ENCODE results near the gene PTPRE. TPM values are rescaled to one million over a fixed set of nuclear protein-coding genes. Genes with fewer than 3 reads are reported as not detected.

Gene PTPRE
- total and polyA plus RNA-seq, 2 experiments from 2014 or later = 4.2 to 8.8 TPM

- Histone ChIP-seq H3K4me3 (no peak overlapping the region), H3K4me1 (ENCODE audit: low read depth) (peaks cover 15% of the 10 kb centered on the region), H3K27ac (no peak overlapping the region), H3K36me3 (no peaks in the 10 kb centered on the region), H3K27me3 (no peaks in the 10 kb centered on the region), H3K9me3 (ENCODE audit: low read depth) (no peaks in the 10 kb centered on the region)
- TF ChIP-seq CTCF (IDR thresholded peaks at IDR 0.05; ENCODE audit: low read depth, low read length) = no peak
- no peak for DNase-seq (ENCODE audit: low read depth in 1 of 2, low spot score in 1 of 2)
Measured at GRCh38 chr10:128028508-128029289, 121.8 kb downstream of the PTPRE start.

- Histone ChIP-seq H3K4me1 (ENCODE audit: low read depth) (peaks cover 15% of the 10 kb centered on the region), H3K9me3 (ENCODE audit: low read depth) (no peaks in the 10 kb centered on the region), H3K27ac (no peak overlapping the region), H3K27me3 (no peaks in the 10 kb centered on the region), H3K36me3 (no peaks in the 10 kb centered on the region), H3K4me3 (no peak overlapping the region)
- no peak for TF ChIP-seq CTCF (IDR thresholded peaks at IDR 0.05; ENCODE audit: low read depth, low read length)
- DNase-seq (ENCODE audit: low read depth in 1 of 2, low spot score in 1 of 2) = no peak
Measured at GRCh38 chr10:128029290-128029651, 122.4 kb downstream of the PTPRE start.

- no peak overlapping the region for H3K27ac ChIP-seq
- H3K36me3 ChIP-seq = no peaks in the 10 kb centered on the region
- H3K4me1 ChIP-seq (ENCODE audit: low read depth) = peaks cover 15% of the 10 kb centered on the region
- TF ChIP-seq CTCF (IDR thresholded peaks at IDR 0.05; ENCODE audit: low read depth, low read length) = no peak
- H3K4me3 ChIP-seq = no peak overlapping the region
- no peaks in the 10 kb centered on the region for H3K9me3 ChIP-seq (ENCODE audit: low read depth)
- no peak for DNase-seq (ENCODE audit: low read depth in 1 of 2, low spot score in 1 of 2)
- H3K27me3 ChIP-seq = no peaks in the 10 kb centered on the region
Measured at GRCh38 chr10:128029731-128030369, 122.9 kb downstream of the PTPRE start.

GRCh38 chr10:128030498-128031072, 123.7 kb downstream of the PTPRE start:
- H3K36me3 ChIP-seq = no peaks in the 10 kb centered on the region
- TF ChIP-seq CTCF (IDR thresholded peaks at IDR 0.05; ENCODE audit: low read depth, low read length) = no peak
- no peak for DNase-seq (ENCODE audit: low read depth in 1 of 2, low spot score in 1 of 2)
- no peak overlapping the region for H3K27ac ChIP-seq
- no peaks in the 10 kb centered on the region for H3K9me3 ChIP-seq (ENCODE audit: low read depth)
- no peaks in the 10 kb centered on the region for H3K27me3 ChIP-seq
- H3K4me1 ChIP-seq (ENCODE audit: low read depth) = peaks cover 15% of the 10 kb centered on the region
- no peak overlapping the region for H3K4me3 ChIP-seq

GRCh38 chr10:128031216-128031615, 124.3 kb downstream of the PTPRE start:
- no peak for TF ChIP-seq CTCF (IDR thresholded peaks at IDR 0.05; ENCODE audit: low read depth, low read length)
- Histone ChIP-seq H3K4me3 (no peak overlapping the region), H3K27ac (no peak overlapping the region), H3K4me1 (ENCODE audit: low read depth) (peaks cover 15% of the 10 kb centered on the region), H3K36me3 (no peaks in the 10 kb centered on the region), H3K27me3 (no peaks in the 10 kb centered on the region), H3K9me3 (ENCODE audit: low read depth) (no peaks in the 10 kb centered on the region)
- DNase-seq (ENCODE audit: low read depth in 1 of 2, low spot score in 1 of 2) = no peak

Data from cardiac muscle cell (in vitro differentiated cells and primary cell).